Parathyroid adenoma (tissue), 2 donors: ENCODE results near the gene MPPED1.

ENCODE experiments used
- H2AFZ ChIP-seq: fragments of 300-600 bp; sonication (generic); one replicate; pipeline ENCODE4 v1.7.0; 2017; ENCODE audit warnings: antibody characterized with exemption, mild to moderate bottlenecking
- H3K27ac ChIP-seq: fragments of 300-600 bp; sonication (generic); one replicate; pipeline ENCODE4 v1.7.0; 2017
- H3K27me3 ChIP-seq: fragments of 300-600 bp; sonication (generic); one replicate; pipeline ENCODE4 v1.7.0; 2017; ENCODE audit warnings: low read length; ENCODE audit not compliant: control insufficient read depth, insufficient read depth
- H3K36me3 ChIP-seq: fragments of 300-600 bp; sonication (generic); one replicate; pipeline ENCODE4 v1.7.0; 2017; ENCODE audit warnings: low read length; ENCODE audit not compliant: control insufficient read depth, insufficient read depth
- H3K4me1 ChIP-seq: fragments of 300-600 bp; sonication (generic); one replicate; pipeline ENCODE4 v1.7.0; 2017; ENCODE audit warnings: control low read depth
- H3K4me2 ChIP-seq: fragments of 300-600 bp; sonication (generic); one replicate; pipeline ENCODE4 v1.7.0; 2017; ENCODE audit warnings: low read length
- H3K4me3 ChIP-seq: fragments of 300-600 bp; sonication (generic); one replicate; pipeline ENCODE4 v1.7.0; 2017; ENCODE audit warnings: low read depth, low read length
- H3K79me2 ChIP-seq: fragments of 300-600 bp; sonication (generic); one replicate; pipeline ENCODE4 v1.7.0; 2017; ENCODE audit warnings: control low read depth
- H3K9ac ChIP-seq: fragments of 300-600 bp; sonication (generic); one replicate; pipeline ENCODE4 v1.7.0; 2017; ENCODE audit warnings: mild to moderate bottlenecking
- H3K9me3 ChIP-seq: fragments of 300-600 bp; sonication (generic); one replicate; pipeline ENCODE4 v1.7.0; 2017; ENCODE audit warnings: low read length; ENCODE audit not compliant: control insufficient read depth
- CTCF ChIP-seq: fragments of 300-600 bp; sonication (generic); IDR thresholded peaks from one replicate; pipeline ENCODE4 v1.7.0; 2017; ENCODE audit warnings: antibody characterized with exemption, mild to moderate bottlenecking
- donor health status: primary hyperparathyroidism.

The MPPED1 gene

GRCh38 chr22:43423046-43423445, 11.2 kb downstream of the MPPED1 start:
- Histone ChIP-seq H3K4me1 (no peaks in the 10 kb centered on the region), H3K36me3 (no peaks in the 10 kb centered on the region), H3K27ac (no peak overlapping the region), H2AFZ (no peak overlapping the region), H3K27me3 (no peaks in the 10 kb centered on the region), H3K9ac (no peak overlapping the region), H3K9me3 (no peaks in the 10 kb centered on the region), H3K4me2 (no peak overlapping the region), H3K4me3 (no peak overlapping the region), H3K79me2 (no peaks in the 10 kb centered on the region)
- no peak for TF ChIP-seq CTCF

DNA sequence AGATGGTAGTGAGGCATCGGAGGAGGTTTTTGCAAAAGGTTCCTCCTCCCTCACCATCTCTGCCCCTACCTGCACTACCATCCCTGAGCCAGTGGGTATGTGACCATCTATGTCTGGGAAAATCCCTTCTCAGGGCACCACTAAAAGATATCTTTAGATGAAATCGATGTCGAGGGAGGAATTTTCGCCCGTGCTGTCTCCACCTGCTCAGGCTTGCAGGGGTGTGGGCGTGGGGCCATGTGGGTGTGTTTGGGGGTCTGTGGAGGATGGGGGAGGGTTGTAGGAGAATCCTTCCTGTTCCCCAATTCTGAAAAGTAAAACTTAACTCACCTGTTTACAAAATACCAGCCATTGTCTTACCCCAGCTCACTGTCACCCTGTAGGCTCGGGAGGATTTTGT, 12.4 kb downstream of the MPPED1 start:
- Histone ChIP-seq H3K9ac (no peak overlapping the region), H3K9me3 (no peaks in the 10 kb centered on the region), H3K79me2 (no peaks in the 10 kb centered on the region), H3K4me2 (no peak overlapping the region), H3K27ac (no peak overlapping the region), H2AFZ (no peak overlapping the region), H3K27me3 (no peaks in the 10 kb centered on the region), H3K4me1 (no peaks in the 10 kb centered on the region), H3K4me3 (no peak overlapping the region), H3K36me3 (no peaks in the 10 kb centered on the region)
- TF ChIP-seq CTCF: no peak

DNA sequence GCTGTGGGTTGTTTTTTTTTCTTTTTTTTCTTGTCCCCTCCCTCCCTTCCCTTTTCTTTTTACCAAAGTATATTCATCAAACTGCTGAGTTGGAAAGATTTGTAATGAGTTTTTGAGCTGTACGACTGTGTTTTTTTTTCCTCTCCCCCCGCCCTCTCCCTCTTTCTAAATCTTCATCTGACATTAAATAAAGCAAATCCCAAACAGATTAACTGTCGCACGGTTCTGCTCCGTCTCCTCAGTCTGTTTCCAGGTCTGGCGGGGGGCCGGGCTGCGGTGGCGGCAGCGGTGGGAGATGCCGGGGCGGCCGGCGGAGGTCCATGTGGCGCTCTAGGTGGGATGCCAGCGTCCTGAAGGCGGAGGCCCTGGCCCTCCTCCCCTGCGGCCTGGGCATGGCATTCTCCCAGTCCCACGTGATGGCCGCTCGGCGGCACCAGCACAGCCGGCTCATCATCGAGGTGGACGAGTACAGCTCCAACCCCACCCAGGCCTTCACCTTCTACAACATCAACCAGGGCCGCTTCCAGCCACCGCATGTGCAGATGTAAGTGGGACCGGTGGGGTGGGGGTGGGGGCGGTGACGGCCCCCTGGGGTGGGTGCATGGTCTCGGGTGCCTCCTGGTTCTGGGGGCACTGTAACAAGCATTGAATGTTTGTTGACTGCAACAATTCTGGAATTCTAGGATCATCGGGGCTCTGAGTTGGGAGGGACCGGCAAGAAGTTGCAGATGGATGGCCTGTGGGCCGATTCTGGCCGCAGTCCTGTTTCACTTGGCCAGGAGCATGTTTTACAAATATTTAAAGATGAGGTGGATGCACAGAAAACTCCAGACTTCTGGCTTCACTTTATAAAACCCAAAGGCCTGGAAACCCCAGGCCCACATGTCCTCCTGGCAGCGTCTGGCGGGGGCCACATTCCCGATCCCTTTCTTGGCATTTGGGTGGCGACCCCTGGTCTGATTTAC, 13.1 kb downstream of the MPPED1 start:
- Histone ChIP-seq H3K9ac (no peak overlapping the region), H3K4me3 (no peak overlapping the region)

DNA sequence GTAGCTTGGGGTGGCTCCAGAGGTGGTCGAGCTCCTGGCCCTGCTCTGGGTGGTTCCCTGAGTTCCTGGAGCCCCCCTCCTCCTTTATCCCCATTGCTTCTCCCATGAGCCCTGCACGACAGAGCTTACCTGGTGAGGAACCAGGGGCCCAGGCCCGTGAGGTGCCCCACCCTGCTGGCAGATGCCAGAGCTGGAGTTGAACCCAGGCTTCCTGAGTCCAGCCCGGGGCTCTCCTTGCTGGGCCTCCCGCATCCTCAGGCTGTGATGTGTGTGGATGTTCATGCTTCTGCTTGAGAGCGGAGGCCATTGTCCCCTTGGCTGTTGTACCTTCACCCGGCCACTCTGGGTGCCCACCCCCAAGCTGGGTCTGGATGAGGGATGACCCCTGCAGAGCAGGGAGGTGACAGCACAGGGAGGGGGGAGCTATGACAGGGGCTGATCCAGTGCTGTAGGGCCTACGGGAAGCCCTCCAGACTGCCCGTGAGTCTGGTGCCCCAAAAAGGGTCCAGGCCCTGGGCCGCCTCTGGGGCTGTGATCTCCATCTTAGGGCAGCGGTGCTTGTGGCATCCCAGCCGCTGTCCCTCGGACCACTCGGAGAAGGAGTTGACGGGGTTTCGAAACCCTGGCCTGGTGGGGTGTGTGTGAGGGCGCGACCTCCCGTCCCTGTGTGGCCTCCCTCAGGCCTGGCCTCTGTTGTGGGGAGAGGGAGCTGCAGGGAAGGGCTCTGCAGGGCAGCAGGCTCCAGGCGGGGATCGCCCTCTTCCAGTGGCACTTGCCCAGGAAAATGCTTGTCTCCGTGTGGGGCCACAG, 14.4 kb downstream of the MPPED1 start:
- TF ChIP-seq CTCF: no peak
- Histone ChIP-seq H3K9ac (no peak overlapping the region), H3K27ac (no peak overlapping the region), H3K36me3 (no peaks in the 10 kb centered on the region), H3K4me3 (no peak overlapping the region), H3K9me3 (no peaks in the 10 kb centered on the region), H3K4me2 (no peak overlapping the region), H2AFZ (no peak overlapping the region), H3K27me3 (no peaks in the 10 kb centered on the region), H3K79me2 (no peaks in the 10 kb centered on the region), H3K4me1 (no peaks in the 10 kb centered on the region)

More for the DNA sequence above, 13.1 kb downstream of the MPPED1 start:
- no peak for TF ChIP-seq CTCF
- H3K79me2 ChIP-seq: no peaks in the 10 kb centered on the region
- no peaks in the 10 kb centered on the region for H3K4me1 ChIP-seq
- H2AFZ ChIP-seq: no peak overlapping the region
- no peaks in the 10 kb centered on the region for H3K27me3 ChIP-seq
- no peaks in the 10 kb centered on the region for H3K36me3 ChIP-seq
- H3K4me2 ChIP-seq: no peak overlapping the region
- H3K27ac ChIP-seq: no peak overlapping the region
- no peaks in the 10 kb centered on the region for H3K9me3 ChIP-seq
